C4-2B (cell line): ENCODE results near the gene SH3BP2.

Source experiments
- ZFX ChIP-seq: fragments of 450-650 bp; IDR thresholded peaks from 2 replicates; pipeline ENCODE4 v1.6.1; 2017
- TF ChIP-seq, protein P1 (sequence below): fragments of 450-650 bp; conservative IDR thresholded peaks from 2 replicates; pipeline ENCODE4 v1.5.1; 2017; ENCODE audit warnings: mild to moderate bottlenecking

DNA sequence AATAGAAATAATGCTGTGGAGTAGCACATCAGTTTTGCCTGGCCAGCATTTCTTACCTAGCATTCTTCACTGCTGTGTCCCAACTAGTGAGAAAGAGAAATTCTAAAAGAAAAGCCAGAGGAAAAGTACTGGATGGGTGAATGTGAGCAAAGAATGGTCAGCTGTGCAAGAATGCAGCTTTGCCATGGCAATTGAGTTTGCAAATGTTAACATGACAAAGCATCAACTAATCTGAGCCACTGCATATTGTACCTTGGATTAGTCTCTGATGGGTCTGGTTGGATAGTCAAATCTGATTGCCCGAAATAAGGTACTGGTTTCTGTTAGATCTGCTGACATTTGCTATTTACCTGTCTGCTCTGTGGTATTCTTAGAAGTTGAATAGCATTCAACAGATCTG is 89.5 kb downstream of the SH3BP2 start:
- TF ChIP-seq, protein P1, sequence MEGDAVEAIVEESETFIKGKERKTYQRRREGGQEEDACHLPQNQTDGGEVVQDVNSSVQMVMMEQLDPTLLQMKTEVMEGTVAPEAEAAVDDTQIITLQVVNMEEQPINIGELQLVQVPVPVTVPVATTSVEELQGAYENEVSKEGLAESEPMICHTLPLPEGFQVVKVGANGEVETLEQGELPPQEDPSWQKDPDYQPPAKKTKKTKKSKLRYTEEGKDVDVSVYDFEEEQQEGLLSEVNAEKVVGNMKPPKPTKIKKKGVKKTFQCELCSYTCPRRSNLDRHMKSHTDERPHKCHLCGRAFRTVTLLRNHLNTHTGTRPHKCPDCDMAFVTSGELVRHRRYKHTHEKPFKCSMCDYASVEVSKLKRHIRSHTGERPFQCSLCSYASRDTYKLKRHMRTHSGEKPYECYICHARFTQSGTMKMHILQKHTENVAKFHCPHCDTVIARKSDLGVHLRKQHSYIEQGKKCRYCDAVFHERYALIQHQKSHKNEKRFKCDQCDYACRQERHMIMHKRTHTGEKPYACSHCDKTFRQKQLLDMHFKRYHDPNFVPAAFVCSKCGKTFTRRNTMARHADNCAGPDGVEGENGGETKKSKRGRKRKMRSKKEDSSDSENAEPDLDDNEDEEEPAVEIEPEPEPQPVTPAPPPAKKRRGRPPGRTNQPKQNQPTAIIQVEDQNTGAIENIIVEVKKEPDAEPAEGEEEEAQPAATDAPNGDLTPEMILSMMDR, result no peak
- no peak for TF ChIP-seq ZFX
